Keratinocyte (primary cell): ENCODE measurements around the gene TLL2. TPM values are rescaled to one million over a fixed set of nuclear protein-coding genes. Genes with fewer than 3 reads are reported as not detected.

Experiments
- DNase-seq: peaks from one replicate; pipeline ENCODE4 v3.0.0-alpha.2; 2011; ENCODE audit warnings: low read depth, missing footprints, low spot score
- FAIRE-seq: peaks from 2 replicates; lab custom pipeline; 2011; peaks lifted over from hg19 to GRCh38; lab: Jason Lieb, UNC
- H2AFZ ChIP-seq: 2 replicates; pipeline ENCODE4 v1.6.0; 2012; ENCODE audit warnings: low read length, control low read depth, inconsistent platforms; ENCODE audit not compliant: control insufficient read depth
- H3K27ac ChIP-seq: 2 replicates; pipeline ENCODE4 v1.5.1; 2011; ENCODE audit warnings: low read length; ENCODE audit not compliant: control insufficient read depth, insufficient read depth
- H3K27me3 ChIP-seq: 3 replicates; pipeline ENCODE4 v1.6.0; 2011; ENCODE audit warnings: low read length; ENCODE audit not compliant: control insufficient read depth, insufficient read depth; ENCODE audit errors: extremely low read depth
- H3K36me3 ChIP-seq, 2 experiments: 2 replicates in 1 of 2; 3 replicates in 1 of 2; pipeline ENCODE4 v1.5.1; 2011; ENCODE audit warnings: low read length in 2 of 2, mild to moderate bottlenecking in 1 of 2; ENCODE audit not compliant: control insufficient read depth in 2 of 2, insufficient read depth in 2 of 2; ENCODE audit errors: extremely low read depth in 1 of 2
- H3K4me1 ChIP-seq: 3 replicates; pipeline ENCODE4 v1.5.1; 2011; ENCODE audit warnings: low read length; ENCODE audit not compliant: control insufficient read depth, insufficient read depth; ENCODE audit errors: extremely low read depth
- H3K4me2 ChIP-seq: 3 replicates; pipeline ENCODE4 v1.6.0; 2011; ENCODE audit warnings: low read depth, low read length; ENCODE audit not compliant: control insufficient read depth, insufficient read depth; ENCODE audit errors: extremely low read depth
- H3K4me3 ChIP-seq, 3 experiments: fragments of 200-600 bp in 1 of 3; sonication (generic) in 1 of 3; 2 replicates in 2 of 3; 3 replicates in 1 of 3; pipeline ENCODE4 v1.5.1; 2011 to 2016; ENCODE audit warnings: low read length in 3 of 3, mild to moderate bottlenecking in 3 of 3, control low read depth in 2 of 3, inconsistent platforms in 1 of 3, low read depth in 1 of 3, mixed read lengths in 1 of 3, mixed run types in 1 of 3, moderate library complexity in 1 of 3; ENCODE audit not compliant: control insufficient read depth in 2 of 3, insufficient read depth in 2 of 3; ENCODE audit errors: extremely low read depth in 1 of 3
- H3K79me2 ChIP-seq: 2 replicates; pipeline ENCODE4 v1.6.0; 2012; ENCODE audit warnings: low read length; ENCODE audit not compliant: control insufficient read depth, insufficient read depth
- H3K9ac ChIP-seq: 3 replicates; pipeline ENCODE4 v1.6.0; 2011; ENCODE audit warnings: low read length; ENCODE audit not compliant: control insufficient read depth, insufficient read depth; ENCODE audit errors: extremely low read depth
- H3K9me1 ChIP-seq: 3 replicates; pipeline ENCODE4 v1.6.0; 2011; ENCODE audit warnings: low read length; ENCODE audit not compliant: control insufficient read depth, insufficient read depth; ENCODE audit errors: extremely low read depth
- H3K9me3 ChIP-seq: 2 replicates; pipeline ENCODE4 v1.5.1; 2012; ENCODE audit warnings: low read depth, low read length; ENCODE audit not compliant: control insufficient read depth
- H4K20me1 ChIP-seq: 3 replicates; pipeline ENCODE4 v1.6.0; 2011; ENCODE audit warnings: low read length; ENCODE audit not compliant: control insufficient read depth, insufficient read depth; ENCODE audit errors: extremely low read depth
- EZH2 ChIP-seq: IDR thresholded peaks from one replicate; pipeline ENCODE4 v1.6.1; 2012; ENCODE audit warnings: inconsistent platforms, mild to moderate bottlenecking, low read length, moderate library complexity
- dilution Hi-C: fragments of 300-500 bp; cut with MboI; formaldehyde crosslinking; loops from one replicate; pipeline ENCODE4 v1.7.0; 2020; ENCODE audit warnings: low sequenced_read_pairs; ENCODE audit not compliant: extremely low pct_ligation_motif_present
- polyA plus RNA-seq, 5 experiments: library from polyadenylated mRNA; depleted of rRNA in 3 of 5; stranded (reverse) in 3 of 5; stranded (forward) in 1 of 5; unstranded in 1 of 5; fragments of >200 nt; gene quantifications; 1 replicate in 1 of 5; 2 replicates in 3 of 5; 3 replicates in 1 of 5; pipeline versions ENCODE4 v1.2.1 to v1.2.3, GENCODE V29; 2011 to 2012; ENCODE audit warnings: missing spikeins in 2 of 5, low read depth in 1 of 5, low replicate concordance in 1 of 5
- TF ChIP-seq, protein P1 (sequence below), 3 experiments: IDR thresholded peaks in 1 of 3; conservative IDR thresholded peaks in 1 of 3; optimal IDR thresholded peaks in 1 of 3; 2 replicates in 2 of 3; 3 replicates in 1 of 3; pipeline versions ENCODE3 to v1.5.1; 2011; ENCODE audit warnings: low read length in 3 of 3, mild to moderate bottlenecking in 3 of 3, moderate library complexity in 2 of 3, control low read depth in 1 of 3, inconsistent platforms in 1 of 3; ENCODE audit not compliant: insufficient read depth in 2 of 3; ENCODE audit errors: extremely low read depth in 1 of 3

TLL2 gene
- polyA plus RNA-seq, 1 donor (not counting 4 experiments of a cell fraction or from before 2014, with no cell fraction given) = 0.83 TPM

DNA sequence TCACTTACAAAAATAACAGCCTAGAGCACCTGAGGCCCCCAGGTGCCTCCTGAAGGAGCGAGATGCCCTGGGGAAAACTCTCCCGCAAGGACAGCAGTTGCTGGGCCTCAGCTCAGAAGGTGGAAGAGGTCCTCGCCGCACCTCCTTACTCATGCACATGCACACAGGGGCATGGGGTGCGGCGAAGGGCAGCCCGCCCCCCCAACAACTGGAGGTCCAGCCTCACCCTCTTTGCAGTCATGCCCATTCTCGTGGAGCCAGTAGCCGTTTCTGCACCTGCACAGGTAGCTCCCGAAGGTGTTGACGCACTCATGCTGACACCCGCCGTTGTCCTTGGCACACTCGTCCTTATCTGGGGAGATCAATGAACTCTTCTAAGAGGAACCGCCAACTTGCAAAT, 135.0 kb downstream of the TLL2 start:
- Histone ChIP-seq H4K20me1 (no peaks in the 10 kb centered on the region), H3K36me3 (no peaks in the 10 kb centered on the region), H3K27me3 (peaks cover 5% of the 10 kb centered on the region), H3K4me1 (peaks cover 7% of the 10 kb centered on the region), H3K79me2 (no peaks in the 10 kb centered on the region), H3K9ac (no peak overlapping the region), H3K4me3 (no peak overlapping the region), H3K9me3 (no peaks in the 10 kb centered on the region), H3K27ac (no peak overlapping the region), H3K9me1 (no peaks in the 10 kb centered on the region), H2AFZ (no peak overlapping the region), H3K4me2 (no peak overlapping the region)
- FAIRE-seq (no peak), DNase-seq (no peak)
- TF ChIP-seq, protein P1, sequence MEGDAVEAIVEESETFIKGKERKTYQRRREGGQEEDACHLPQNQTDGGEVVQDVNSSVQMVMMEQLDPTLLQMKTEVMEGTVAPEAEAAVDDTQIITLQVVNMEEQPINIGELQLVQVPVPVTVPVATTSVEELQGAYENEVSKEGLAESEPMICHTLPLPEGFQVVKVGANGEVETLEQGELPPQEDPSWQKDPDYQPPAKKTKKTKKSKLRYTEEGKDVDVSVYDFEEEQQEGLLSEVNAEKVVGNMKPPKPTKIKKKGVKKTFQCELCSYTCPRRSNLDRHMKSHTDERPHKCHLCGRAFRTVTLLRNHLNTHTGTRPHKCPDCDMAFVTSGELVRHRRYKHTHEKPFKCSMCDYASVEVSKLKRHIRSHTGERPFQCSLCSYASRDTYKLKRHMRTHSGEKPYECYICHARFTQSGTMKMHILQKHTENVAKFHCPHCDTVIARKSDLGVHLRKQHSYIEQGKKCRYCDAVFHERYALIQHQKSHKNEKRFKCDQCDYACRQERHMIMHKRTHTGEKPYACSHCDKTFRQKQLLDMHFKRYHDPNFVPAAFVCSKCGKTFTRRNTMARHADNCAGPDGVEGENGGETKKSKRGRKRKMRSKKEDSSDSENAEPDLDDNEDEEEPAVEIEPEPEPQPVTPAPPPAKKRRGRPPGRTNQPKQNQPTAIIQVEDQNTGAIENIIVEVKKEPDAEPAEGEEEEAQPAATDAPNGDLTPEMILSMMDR (optimal IDR thresholded peaks at IDR 0.05 in 1 of 3, IDR thresholded peaks at IDR 0.05 in 1 of 3, conservative IDR thresholded peaks at IDR 0.05 in 1 of 3; ENCODE audit: extremely low read depth in 1 of 3, insufficient read depth in 2 of 3, low read length in 3 of 3) = no peak
- TF ChIP-seq EZH2 = no peak
- dilution Hi-C loops = no loop called here

DNA sequence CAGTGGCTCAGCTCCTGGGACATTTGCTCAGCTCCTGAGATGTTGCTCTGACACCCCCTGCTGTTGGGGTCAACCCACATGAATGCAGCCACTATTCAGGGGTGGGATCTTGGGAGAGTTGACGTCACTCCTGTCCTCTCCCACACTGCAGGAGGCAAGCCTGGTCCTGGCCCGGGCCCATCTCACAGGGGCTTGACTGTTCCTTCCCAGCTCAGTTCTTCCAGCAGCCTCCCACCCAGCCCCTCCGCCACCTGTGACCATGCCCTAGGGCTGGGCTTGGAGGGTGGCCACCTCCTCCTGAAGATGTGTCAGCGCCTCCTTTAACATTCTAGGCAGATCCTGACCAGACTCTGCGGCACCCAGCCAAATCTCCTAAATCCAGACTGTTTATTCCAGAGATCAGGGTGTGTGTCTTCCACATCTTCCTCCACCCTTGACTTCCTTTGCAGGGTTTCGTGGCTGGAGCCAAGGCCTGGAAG, 135.9 kb downstream of the TLL2 start:
- H3K36me3 ChIP-seq = no peaks in the 10 kb centered on the region
- DNase-seq (no peak), FAIRE-seq (no peak)
- no peak overlapping the region for H2AFZ ChIP-seq
- dilution Hi-C loops = no loop called here
- H3K9me3 ChIP-seq = no peaks in the 10 kb centered on the region
- no peak overlapping the region for H3K4me3 ChIP-seq
- no peak for TF ChIP-seq EZH2
- TF ChIP-seq, protein P1 (optimal IDR thresholded peaks at IDR 0.05 in 1 of 3, IDR thresholded peaks at IDR 0.05 in 1 of 3, conservative IDR thresholded peaks at IDR 0.05 in 1 of 3; ENCODE audit: extremely low read depth in 1 of 3, insufficient read depth in 2 of 3, low read length in 3 of 3) = no peak
- H3K27me3 ChIP-seq = peaks cover 9% of the 10 kb centered on the region
- H3K4me1 ChIP-seq = peaks cover 7% of the 10 kb centered on the region
- H3K9ac ChIP-seq = no peak overlapping the region
- H3K9me1 ChIP-seq = no peaks in the 10 kb centered on the region
- no peaks in the 10 kb centered on the region for H3K79me2 ChIP-seq
- H3K27ac ChIP-seq = no peak overlapping the region
- no peak overlapping the region for H3K4me2 ChIP-seq
- H4K20me1 ChIP-seq = no peaks in the 10 kb centered on the region
